ENCODE measurements around the gene OR52A1. TPM values are rescaled to one million over a fixed set of nuclear protein-coding genes. Genes with fewer than 3 reads are reported as not detected.

OR52A1 gene
- total RNA-seq, 1 experiment from 2014 or later = not detected

GRCh38 chr11:5131584-5132335, 22.8 kb downstream of the OR52A1 start:
- no peak for DNase-seq (ENCODE audit: low read depth)

- DNase-seq (ENCODE audit: low read depth) = no peak
Measured at GRCh38 chr11:5129457-5129877, 25.1 kb downstream of the OR52A1 start.

GRCh38 chr11:5124891-5125620, 29.5 kb downstream of the OR52A1 start:
- no peak for DNase-seq (ENCODE audit: low read depth)

- peak; percentile 54 for DNase-seq (ENCODE audit: low read depth)
Measured at GRCh38 chr11:5123802-5124521, 30.6 kb downstream of the OR52A1 start.

GRCh38 chr11:5118893-5119292, 35.7 kb downstream of the OR52A1 start:
- DNase-seq (ENCODE audit: low read depth) = no peak

GRCh38 chr11:5117588-5117987, 37.0 kb downstream of the OR52A1 start:
- DNase-seq (ENCODE audit: low read depth) = no peak

- no peak for DNase-seq (ENCODE audit: low read depth)
Measured at GRCh38 chr11:5115339-5115738, 39.2 kb downstream of the OR52A1 start.

- peak; percentile 9 for DNase-seq (ENCODE audit: low read depth)
Measured at GRCh38 chr11:5107285-5107684, 47.3 kb downstream of the OR52A1 start.

- DNase-seq (ENCODE audit: low read depth) = no peak
Measured at GRCh38 chr11:5103066-5103465, 51.5 kb downstream of the OR52A1 start.

GRCh38 chr11:5102246-5102645, 52.3 kb downstream of the OR52A1 start:
- no peak for DNase-seq (ENCODE audit: low read depth)

- no peak for DNase-seq (ENCODE audit: low read depth)
Measured at GRCh38 chr11:5096011-5096410, 58.5 kb downstream of the OR52A1 start.

Other genes with a start within 250 kb of the OR52A1 start
- gene OR51G2, start 235.4 kb downstream of the OR52A1 start, total RNA-seq (2014; rRNA removed; shearing (Covaris generic)) = not detected in 2 replicates
- not detected in 2 replicates for gene OR51G1, start 230.4 kb downstream of the OR52A1 start, total RNA-seq (2014; rRNA removed; shearing (Covaris generic))
- gene OR51A4, start 207.2 kb downstream of the OR52A1 start, total RNA-seq (2014; rRNA removed; shearing (Covaris generic)) = not detected in 2 replicates
- not detected in 2 replicates for gene OR51A2, start 199.0 kb downstream of the OR52A1 start, total RNA-seq (2014; rRNA removed; shearing (Covaris generic))
- gene OR51L1, start 159.9 kb downstream of the OR52A1 start, total RNA-seq (2014; rRNA removed; shearing (Covaris generic)) = not detected in 2 replicates
- gene OR52J3, start 108.2 kb downstream of the OR52A1 start, total RNA-seq (2014; rRNA removed; shearing (Covaris generic)) = not detected in 2 replicates
- gene OR52E2, start 95.1 kb downstream of the OR52A1 start, total RNA-seq (2014; rRNA removed; shearing (Covaris generic)) = not detected in 2 replicates
- not detected in 2 replicates for gene OR52E1, start 85.2 kb downstream of the OR52A1 start, total RNA-seq (2014; rRNA removed; shearing (Covaris generic))
- not detected in 2 replicates for gene OR52A5, start 16.4 kb downstream of the OR52A1 start, total RNA-seq (2014; rRNA removed; shearing (Covaris generic))
- gene OR51V1, start 45.9 kb upstream of the OR52A1 start, total RNA-seq (2014; rRNA removed; shearing (Covaris generic)) = not detected in 2 replicates
- not detected in 2 replicates for gene HBB, start 72.3 kb upstream of the OR52A1 start, total RNA-seq (2014; rRNA removed; shearing (Covaris generic))
- not detected in 2 replicates for gene HBD, start 79.7 kb upstream of the OR52A1 start, total RNA-seq (2014; rRNA removed; shearing (Covaris generic))
- gene HBG1, start 95.1 kb upstream of the OR52A1 start, total RNA-seq (2014; rRNA removed; shearing (Covaris generic)) = not detected in 2 replicates
- gene HBG2, start 100.0 kb upstream of the OR52A1 start, total RNA-seq (2014; rRNA removed; shearing (Covaris generic)) = not detected in 2 replicates
- 0.42 and 1.4 TPM in 2 replicates for gene HBE1, start 115.2 kb upstream of the OR52A1 start, total RNA-seq (2014; rRNA removed; shearing (Covaris generic))
- gene OR51B4, start 147.2 kb upstream of the OR52A1 start, total RNA-seq (2014; rRNA removed; shearing (Covaris generic)) = not detected in 2 replicates
- not detected in 2 replicates for gene OR51B2, start 169.5 kb upstream of the OR52A1 start, total RNA-seq (2014; rRNA removed; shearing (Covaris generic))
- gene OR51B5, start 188.8 kb upstream of the OR52A1 start, total RNA-seq (2014; rRNA removed; shearing (Covaris generic)) = 0.11 TPM in 1 of 2 replicates, not detected in the other
- not detected in 2 replicates for gene OR51B6, start 196.8 kb upstream of the OR52A1 start, total RNA-seq (2014; rRNA removed; shearing (Covaris generic))
- not detected in 2 replicates for gene OR51M1, start 229.1 kb upstream of the OR52A1 start, total RNA-seq (2014; rRNA removed; shearing (Covaris generic))

Measured in Daoy (cell line).